ENCODE measurements around the gene STARD13.
A peak's percentile ranks its signal among the peaks of the same experiment; 100 is the strongest.

STARD13 gene

DNA sequence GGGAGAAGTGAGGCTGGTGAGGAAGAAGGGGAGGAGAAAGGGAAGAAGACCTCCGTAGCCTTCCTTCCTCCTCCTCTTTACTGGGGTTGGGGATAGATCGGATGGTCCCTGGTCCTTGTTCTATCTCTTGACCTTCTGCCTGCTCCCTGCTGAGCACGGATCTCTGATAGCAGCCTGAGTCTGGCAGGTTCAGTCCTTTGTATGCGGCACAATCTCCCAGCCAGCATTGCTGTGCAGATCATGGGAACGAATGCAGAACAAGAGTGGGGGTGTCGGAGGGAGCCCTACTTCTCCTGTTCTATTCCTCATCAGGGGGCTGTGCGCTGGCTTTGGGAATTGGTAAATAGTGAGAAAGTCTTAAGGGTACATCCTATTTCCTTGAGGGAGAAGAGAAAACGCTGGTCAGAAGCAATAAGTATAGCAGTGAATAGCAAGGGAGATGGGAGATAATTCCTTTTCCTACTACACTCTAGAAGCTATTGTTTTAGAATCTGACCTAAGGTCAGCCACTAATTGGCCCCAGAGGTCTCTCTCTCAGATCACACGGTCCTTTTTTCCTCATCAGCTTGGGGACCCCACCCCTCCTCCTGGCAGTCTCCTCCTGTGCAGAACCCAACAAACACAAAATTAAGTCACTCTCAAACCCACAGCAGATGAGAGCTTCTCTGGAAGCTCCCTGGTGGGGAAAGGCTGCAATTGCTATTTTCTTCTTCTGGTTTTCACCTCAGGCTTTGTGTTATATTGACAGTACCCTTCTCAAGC lies 228.4 kb downstream of the STARD13 start:
- TF ChIP-seq, protein P1, sequence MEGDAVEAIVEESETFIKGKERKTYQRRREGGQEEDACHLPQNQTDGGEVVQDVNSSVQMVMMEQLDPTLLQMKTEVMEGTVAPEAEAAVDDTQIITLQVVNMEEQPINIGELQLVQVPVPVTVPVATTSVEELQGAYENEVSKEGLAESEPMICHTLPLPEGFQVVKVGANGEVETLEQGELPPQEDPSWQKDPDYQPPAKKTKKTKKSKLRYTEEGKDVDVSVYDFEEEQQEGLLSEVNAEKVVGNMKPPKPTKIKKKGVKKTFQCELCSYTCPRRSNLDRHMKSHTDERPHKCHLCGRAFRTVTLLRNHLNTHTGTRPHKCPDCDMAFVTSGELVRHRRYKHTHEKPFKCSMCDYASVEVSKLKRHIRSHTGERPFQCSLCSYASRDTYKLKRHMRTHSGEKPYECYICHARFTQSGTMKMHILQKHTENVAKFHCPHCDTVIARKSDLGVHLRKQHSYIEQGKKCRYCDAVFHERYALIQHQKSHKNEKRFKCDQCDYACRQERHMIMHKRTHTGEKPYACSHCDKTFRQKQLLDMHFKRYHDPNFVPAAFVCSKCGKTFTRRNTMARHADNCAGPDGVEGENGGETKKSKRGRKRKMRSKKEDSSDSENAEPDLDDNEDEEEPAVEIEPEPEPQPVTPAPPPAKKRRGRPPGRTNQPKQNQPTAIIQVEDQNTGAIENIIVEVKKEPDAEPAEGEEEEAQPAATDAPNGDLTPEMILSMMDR (conservative IDR thresholded peaks at IDR 0.05; ENCODE audit: low read depth, low read length): peak; percentile 58
- no peak overlapping the region for H3K4me3 ChIP-seq (ENCODE audit: low read length)
- no peak for DNase-seq (ENCODE audit: low read depth)

DNA sequence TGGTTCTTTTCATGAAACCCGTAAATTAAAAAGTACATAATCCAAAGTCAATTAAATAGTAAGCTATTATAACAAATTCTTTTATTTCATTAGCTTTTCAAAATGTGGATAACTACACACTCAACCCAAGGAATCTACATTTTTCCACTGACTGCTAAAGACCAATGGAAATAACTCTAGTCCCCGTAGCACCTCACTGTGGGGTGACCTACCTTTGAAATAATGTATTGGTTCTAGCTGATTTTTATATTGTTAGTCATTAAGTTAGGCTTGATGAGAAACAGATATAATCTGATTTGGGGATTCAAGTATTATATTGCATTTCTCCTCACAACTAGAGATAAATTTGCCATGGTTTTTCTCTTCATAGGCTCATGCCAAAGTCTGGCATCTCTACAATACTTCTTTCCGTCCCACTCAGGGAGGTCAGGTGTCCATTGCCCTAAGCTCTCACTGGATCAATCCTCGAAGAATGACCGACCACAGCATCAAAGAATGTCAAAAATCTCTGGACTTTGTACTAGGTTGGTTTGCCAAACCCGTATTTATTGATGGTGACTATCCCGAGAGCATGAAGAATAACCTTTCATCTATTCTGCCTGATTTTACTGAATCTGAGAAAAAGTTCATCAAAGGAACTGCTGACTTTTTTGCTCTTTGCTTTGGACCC lies 232.0 kb downstream of the STARD13 start:
- TF ChIP-seq, protein P1 (conservative IDR thresholded peaks at IDR 0.05; ENCODE audit: low read depth, low read length): no peak
- no peak overlapping the region for H3K4me3 ChIP-seq (ENCODE audit: low read length)

More for the DNA sequence above, 232.0 kb downstream of the STARD13 start:
- DNase-seq (ENCODE audit: low read depth): peak; percentile 64

Data from retinal pigment epithelial cell (primary cell).